Effector memory CD4-positive, alpha-beta T cell (primary cell): ENCODE measurements around the gene FFAR1.

Experiments used
- DNase-seq, 3 donors: peaks; one replicate each; pipeline ENCODE4 v3.0.0-alpha.2; 2020
- H3K27ac ChIP-seq: 2 replicates; pipeline ENCODE4 v1.7.0; 2013; ENCODE audit warnings: mild to moderate bottlenecking, low read length, moderate library complexity; ENCODE audit not compliant: insufficient read depth, poor library complexity, severe bottlenecking
- H3K27me3 ChIP-seq: replicated peaks from 2 replicates; pipeline ENCODE4 v1.7.0; 2013; ENCODE audit warnings: mild to moderate bottlenecking, low read length; ENCODE audit not compliant: insufficient read depth, control insufficient read depth, poor library complexity, severe bottlenecking
- H3K36me3 ChIP-seq: 2 replicates; pipeline ENCODE4 v1.7.0; 2013; ENCODE audit warnings: mild to moderate bottlenecking, low read length, moderate library complexity; ENCODE audit not compliant: control insufficient read depth, insufficient read depth
- H3K4me1 ChIP-seq: 2 replicates; pipeline ENCODE4 v1.7.0; 2013; ENCODE audit warnings: low read length, mild to moderate bottlenecking; ENCODE audit not compliant: control insufficient read depth, insufficient read depth, poor library complexity, severe bottlenecking
- H3K4me3 ChIP-seq: 2 replicates; pipeline ENCODE4 v1.7.0; 2013; ENCODE audit warnings: low read length, low read depth, mild to moderate bottlenecking; ENCODE audit not compliant: insufficient read depth, poor library complexity, severe bottlenecking
- H3K9me3 ChIP-seq: 2 replicates; pipeline ENCODE4 v1.7.0; 2013; ENCODE audit warnings: mild to moderate bottlenecking, low read length, moderate library complexity; ENCODE audit not compliant: control insufficient read depth
- total RNA-seq, 3 donors: gene quantifications; one replicate each; lab custom pipeline; 2026; lab: John Stamatoyannopoulos, UW

The FFAR1 gene
- total RNA-seq = 0 to 0.17 (median 0.09) reads per million in 3 donors

- peak; percentile 22 to 53 (median 29) for DNase-seq
Observed at GRCh38 chr19:35347171-35347929, at the start of gene FFAR1. Gene FFAR1, plus strand, starts transcription at chr19:35347902. Its CDS starts 3,650 bp downstream, at chr19:35351552.

GRCh38 chr19:35297922-35298321, 49.8 kb upstream of the FFAR1 start:
- Histone ChIP-seq H3K36me3 (no peaks in the 10 kb centered on the region), H3K27ac (no peak overlapping the region), H3K27me3 (no peaks in the 10 kb centered on the region), H3K9me3 (no peaks in the 10 kb centered on the region), H3K4me3 (no peak overlapping the region), H3K4me1 (peaks cover 8% of the 10 kb centered on the region)
- DNase-seq = no peak

More at GRCh38 chr19:35347171-35347929, at the start of gene FFAR1:
- peak within 1 kb of the TSS; percentile 41 for H3K4me3 ChIP-seq
- no peaks in the 10 kb centered on the region for H3K36me3 ChIP-seq
- no peaks in the 10 kb centered on the region for H3K27me3 ChIP-seq
- H3K4me1 ChIP-seq = peaks cover 25% of the 10 kb centered on the region
- no peaks in the 10 kb centered on the region for H3K9me3 ChIP-seq
- peak within 1 kb of the TSS; percentile 60 for H3K27ac ChIP-seq

DNA sequence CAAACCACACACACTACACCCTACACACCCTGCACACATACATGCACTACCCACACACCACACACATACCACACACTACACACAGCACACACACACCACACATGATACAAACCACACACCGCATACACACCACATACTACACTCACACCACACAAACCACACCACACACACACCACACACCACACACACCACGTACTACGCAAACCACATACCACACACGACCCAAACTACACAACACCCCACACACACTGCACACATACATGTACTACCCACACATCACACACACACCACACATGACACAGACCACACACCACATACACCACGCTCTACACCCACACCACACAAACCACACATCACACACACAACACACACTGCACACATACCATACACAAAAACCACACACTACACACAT, 49.1 kb upstream of the FFAR1 start:
- H3K27ac ChIP-seq = no peak overlapping the region
- no peaks in the 10 kb centered on the region for H3K9me3 ChIP-seq
- H3K4me3 ChIP-seq = no peak overlapping the region
- H3K4me1 ChIP-seq = peaks cover 8% of the 10 kb centered on the region
- H3K27me3 ChIP-seq = no peaks in the 10 kb centered on the region
- no peak for DNase-seq
- H3K36me3 ChIP-seq = no peaks in the 10 kb centered on the region

GRCh38 chr19:35299523-35300338, 48.0 kb upstream of the FFAR1 start:
- H3K4me3 ChIP-seq = no peak overlapping the region
- H3K36me3 ChIP-seq = no peaks in the 10 kb centered on the region
- DNase-seq = no peak
- no peak overlapping the region for H3K27ac ChIP-seq
- peaks cover 8% of the 10 kb centered on the region for H3K4me1 ChIP-seq
- H3K27me3 ChIP-seq = no peaks in the 10 kb centered on the region
- H3K9me3 ChIP-seq = no peaks in the 10 kb centered on the region

DNA sequence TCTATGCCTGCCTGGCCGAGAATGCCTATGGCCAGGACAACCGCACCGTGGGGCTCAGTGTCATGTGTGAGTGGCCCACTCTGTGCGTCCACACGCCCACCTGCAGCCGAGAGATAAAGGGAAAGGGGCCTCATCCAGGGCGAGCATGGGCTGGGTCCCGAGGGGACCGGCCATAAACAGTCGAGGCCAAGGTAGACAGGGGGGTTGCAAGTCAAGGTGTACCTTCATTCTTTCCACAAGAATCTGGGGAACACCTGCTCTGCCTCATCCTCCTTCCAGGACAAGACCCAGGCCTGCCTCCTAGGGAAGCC, 47.4 kb upstream of the FFAR1 start:
- Histone ChIP-seq H3K4me3 (no peak overlapping the region), H3K4me1 (peaks cover 8% of the 10 kb centered on the region), H3K36me3 (no peaks in the 10 kb centered on the region), H3K27me3 (no peaks in the 10 kb centered on the region), H3K9me3 (no peaks in the 10 kb centered on the region), H3K27ac (no peak overlapping the region)
- no peak for DNase-seq

DNA sequence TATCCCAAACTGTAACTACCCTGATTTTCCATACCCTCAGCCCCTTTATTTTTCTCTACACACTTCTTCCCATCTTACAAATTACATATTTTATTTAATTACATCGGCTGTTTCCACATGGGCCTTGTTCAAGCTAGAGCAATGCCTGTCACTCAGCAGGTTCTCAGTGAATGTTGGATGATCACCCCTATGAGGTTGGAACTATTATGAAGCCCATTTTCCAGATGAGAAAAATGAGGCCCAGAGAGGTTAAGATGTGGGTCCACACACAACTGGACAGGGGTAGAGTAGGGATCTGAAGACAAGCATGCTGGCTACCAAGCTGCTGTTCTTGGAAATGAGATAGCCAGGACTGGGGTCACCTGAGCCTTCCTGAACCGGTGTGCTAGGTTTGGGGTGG, 45.7 kb upstream of the FFAR1 start:
- H3K4me3 ChIP-seq = no peak overlapping the region
- no peaks in the 10 kb centered on the region for H3K4me1 ChIP-seq
- H3K27ac ChIP-seq = no peak overlapping the region
- DNase-seq = no peak
- no peaks in the 10 kb centered on the region for H3K36me3 ChIP-seq
- H3K27me3 ChIP-seq = no peaks in the 10 kb centered on the region
- no peaks in the 10 kb centered on the region for H3K9me3 ChIP-seq

DNA sequence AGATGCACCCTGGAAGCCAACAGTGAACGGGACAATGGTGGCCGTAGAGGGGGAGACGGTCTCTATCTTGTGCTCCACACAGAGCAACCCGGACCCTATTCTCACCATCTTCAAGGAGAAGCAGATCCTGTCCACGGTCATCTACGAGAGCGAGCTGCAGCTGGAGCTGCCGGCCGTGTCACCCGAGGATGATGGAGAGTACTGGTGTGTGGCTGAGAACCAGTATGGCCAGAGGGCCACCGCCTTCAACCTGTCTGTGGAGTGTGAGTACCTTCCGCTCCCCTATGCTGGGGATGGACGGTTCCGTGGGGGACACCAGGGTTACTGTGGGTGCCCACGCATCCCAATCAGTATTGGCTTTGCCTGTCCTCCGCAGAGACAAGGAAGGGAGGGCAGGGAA, 45.3 kb upstream of the FFAR1 start:
- Histone ChIP-seq H3K36me3 (no peaks in the 10 kb centered on the region), H3K4me1 (no peaks in the 10 kb centered on the region), H3K4me3 (no peak overlapping the region), H3K27me3 (no peaks in the 10 kb centered on the region), H3K9me3 (no peaks in the 10 kb centered on the region), H3K27ac (no peak overlapping the region)
- no peak for DNase-seq

DNA sequence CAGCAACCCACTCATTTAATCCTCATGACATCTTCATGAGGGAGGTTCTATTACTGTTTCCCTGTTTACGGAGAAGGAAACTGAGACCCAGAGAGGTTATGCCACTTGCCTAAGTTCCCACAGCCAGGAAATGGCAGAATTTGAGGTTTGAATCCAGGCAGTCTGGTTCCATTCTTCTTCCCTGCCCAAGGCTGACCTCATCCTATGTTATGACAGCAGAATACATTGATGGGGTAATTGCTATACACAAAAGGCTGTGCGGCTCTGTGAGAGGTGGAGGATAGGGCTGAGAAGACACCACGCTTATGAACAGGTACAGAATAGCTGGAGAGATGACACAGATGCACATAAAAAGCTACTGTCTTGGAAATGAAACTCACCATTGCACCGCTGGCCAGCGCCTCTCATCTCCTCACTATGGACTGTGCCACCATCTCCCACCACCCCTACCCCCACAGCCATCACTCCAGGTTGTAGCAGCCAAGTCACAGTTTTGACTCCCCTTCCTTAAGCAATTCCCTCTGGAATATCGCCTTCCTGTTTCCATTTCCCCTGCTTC, 44.3 kb upstream of the FFAR1 start:
- no peak overlapping the region for H3K27ac ChIP-seq
- DNase-seq = no peak
- no peaks in the 10 kb centered on the region for H3K9me3 ChIP-seq
- no peaks in the 10 kb centered on the region for H3K36me3 ChIP-seq
- no peaks in the 10 kb centered on the region for H3K4me1 ChIP-seq
- no peak overlapping the region for H3K4me3 ChIP-seq
- H3K27me3 ChIP-seq = no peaks in the 10 kb centered on the region

DNA sequence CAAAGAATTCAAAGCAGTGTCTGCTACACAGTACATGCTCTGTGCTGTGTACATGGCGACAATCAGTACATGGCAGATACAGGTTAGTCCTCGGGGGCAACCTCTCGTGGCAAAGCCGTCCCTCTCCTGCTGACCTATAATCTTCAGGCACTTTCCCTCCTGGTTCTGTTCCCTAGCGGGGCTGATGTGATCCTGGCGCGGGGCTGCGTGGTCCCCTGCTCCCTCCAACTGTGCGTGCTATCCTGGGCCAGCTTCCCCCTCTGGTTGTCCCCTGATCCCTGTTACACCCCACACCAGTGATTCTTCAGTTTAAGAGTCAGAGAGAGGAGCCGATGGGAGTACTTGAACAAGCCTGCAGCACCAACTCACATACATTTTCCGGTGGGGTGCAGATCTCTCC, 43.7 kb upstream of the FFAR1 start:
- Histone ChIP-seq H3K4me3 (no peak overlapping the region), H3K4me1 (no peaks in the 10 kb centered on the region), H3K27me3 (no peaks in the 10 kb centered on the region), H3K9me3 (no peaks in the 10 kb centered on the region), H3K27ac (no peak overlapping the region), H3K36me3 (no peaks in the 10 kb centered on the region)
- no peak for DNase-seq

GRCh38 chr19:35305181-35305580, 42.5 kb upstream of the FFAR1 start:
- H3K36me3 ChIP-seq = no peaks in the 10 kb centered on the region
- H3K27me3 ChIP-seq = no peaks in the 10 kb centered on the region

More at GRCh38 chr19:35305181-35305580, 42.5 kb upstream of the FFAR1 start:
- Histone ChIP-seq H3K4me3 (no peak overlapping the region), H3K27ac (no peak overlapping the region), H3K9me3 (no peaks in the 10 kb centered on the region), H3K4me1 (no peaks in the 10 kb centered on the region)
- DNase-seq = no peak
